HL-60 (cell line): ENCODE measurements around the gene PIGN.

Source experiments
- CTCF ChIP-seq: IDR thresholded peaks from one replicate; pipeline ENCODE4 v1.5.1; 2011; ENCODE audit warnings: low read length, control low read depth, inconsistent platforms; ENCODE audit not compliant: insufficient read depth
- SPI1 ChIP-seq: IDR thresholded peaks from 2 replicates; pipeline ENCODE4 v1.6.1; 2012; ENCODE audit warnings: low read depth, mild to moderate bottlenecking, borderline replicate concordance

DNA sequence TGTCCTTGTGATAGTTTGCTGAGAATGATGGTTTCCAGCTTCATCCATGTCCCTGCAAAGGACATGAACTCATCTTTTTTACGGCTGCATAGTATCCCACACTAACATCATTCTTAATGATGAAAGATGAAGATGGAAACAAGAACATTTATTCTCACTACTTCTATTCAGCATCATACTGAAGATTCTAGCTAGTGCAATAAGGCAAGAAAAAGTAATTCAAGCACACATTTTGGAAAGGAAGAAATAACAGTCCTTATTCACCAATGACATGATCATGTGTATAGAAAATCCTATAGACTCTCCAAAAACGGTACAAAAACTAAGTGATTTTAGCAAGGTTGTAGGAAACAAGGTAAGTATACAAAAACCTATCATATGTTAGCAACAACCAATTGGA is 37.4 kb upstream of the PIGN start:
- no peak for TF ChIP-seq CTCF
- TF ChIP-seq SPI1 = no peak
